NCI-H345 treated with DMSO at 0.1 percent for 48 hours (cell line): ENCODE measurements around the gene HSPB7.
"Not testable (repeated sequence)": the region's sequence is repeated elsewhere in the genome, so short reads cannot be mapped to it uniquely, and the experiment has no call there.

ENCODE experiments used
- DNase-seq: peaks from one replicate; lab custom pipeline; 2025; ENCODE audit not compliant: unreplicated experiment; lab: John Stamatoyannopoulos, UW

HSPB7 gene

GRCh38 chr1:15983275-15983674 lies 34.6 kb downstream of the HSPB7 start:
- DNase-seq = no peak

DNA sequence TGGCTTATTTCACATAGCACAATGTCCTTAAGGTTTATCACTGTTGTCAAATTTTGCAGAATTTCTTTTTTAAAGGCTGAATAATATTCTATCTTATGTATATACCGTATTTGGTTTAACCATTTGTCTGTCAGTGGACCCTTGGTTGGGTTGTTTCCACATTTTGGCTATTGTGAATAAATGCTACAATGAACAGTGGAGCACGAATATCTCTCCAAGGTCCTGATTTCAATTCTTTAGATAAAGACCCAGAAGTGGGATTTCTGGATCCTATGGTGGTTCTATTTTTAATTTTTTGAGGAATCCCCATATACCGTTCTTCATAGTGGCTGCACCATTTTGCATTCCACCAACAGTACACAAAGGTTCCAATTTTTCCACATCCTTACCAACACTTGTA lies 36.2 kb downstream of the HSPB7 start:
- DNase-seq = no peak

DNA sequence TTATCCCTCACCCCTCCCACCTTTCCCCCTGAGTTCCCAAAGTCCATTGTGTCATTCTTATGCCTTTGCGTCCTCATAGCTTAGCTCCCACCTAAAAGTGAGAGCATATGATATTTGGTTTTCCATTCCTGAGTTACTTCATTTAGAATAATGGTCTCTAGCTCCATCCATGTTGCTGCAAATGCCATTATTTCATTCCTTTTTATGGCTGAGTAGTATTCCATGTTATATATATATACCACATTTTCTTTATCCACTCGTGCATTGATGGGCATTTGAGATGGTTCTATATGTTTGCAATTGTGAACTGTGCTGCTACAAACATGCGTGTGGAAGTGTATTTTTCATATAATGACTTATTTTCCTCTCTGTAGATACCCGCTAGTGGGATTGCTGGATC lies 39.9 kb downstream of the HSPB7 start:
- DNase-seq = not testable (repeated sequence)

DNA sequence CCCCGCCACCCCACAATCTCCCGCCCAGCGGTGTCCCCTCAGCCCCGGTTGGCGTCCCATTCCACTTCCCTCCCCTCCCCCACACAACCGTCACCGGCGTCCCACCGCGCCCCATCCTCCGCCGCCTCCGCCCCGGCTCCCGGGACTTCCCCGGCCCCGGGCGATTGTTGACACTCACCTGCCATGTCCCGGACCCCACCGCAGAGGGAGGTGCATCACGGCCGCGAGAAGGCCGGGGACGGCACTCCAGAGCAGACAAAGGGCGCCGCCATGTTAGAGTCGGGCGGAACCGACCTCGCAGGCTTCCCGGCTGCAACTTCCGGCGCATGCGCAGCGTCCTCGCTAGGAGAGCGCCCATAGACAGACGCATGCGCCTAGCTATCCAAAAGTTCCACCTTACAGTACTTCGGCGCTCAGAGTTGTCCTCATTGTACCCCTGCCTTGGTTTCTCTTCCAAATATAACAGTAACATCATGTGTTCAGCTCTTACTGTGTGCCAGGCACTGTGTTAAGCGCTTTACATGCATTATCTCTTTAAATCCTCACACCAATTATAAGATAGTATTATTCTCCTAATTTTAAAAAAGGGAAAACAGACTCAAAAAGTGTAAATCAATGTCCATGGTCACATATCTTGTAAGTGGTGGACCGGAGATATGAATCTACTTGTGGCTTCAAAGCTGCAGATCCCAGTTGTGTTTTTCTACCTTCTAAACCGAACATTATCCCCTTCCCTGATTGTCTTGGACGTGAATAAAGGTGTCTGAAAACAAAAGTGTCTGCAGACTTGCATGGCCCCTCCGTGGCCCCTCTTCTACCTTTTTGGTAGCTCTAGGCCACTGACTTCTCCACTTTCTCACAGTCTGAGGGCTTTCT lies 41.8 kb downstream of the HSPB7 start, which contains the start of gene ZBTB17:
Gene ZBTB17 (minus strand): TSS at position 297 of the 876 bp plus-strand sequence. CDS start 27,606 bp downstream, outside the sequence.
- DNase-seq = peak; percentile 80

- DNase-seq = peak; percentile 8
These were observed 42.5 kb downstream of the HSPB7 start for GRCh38 chr1:15975358-15975804.

DNA sequence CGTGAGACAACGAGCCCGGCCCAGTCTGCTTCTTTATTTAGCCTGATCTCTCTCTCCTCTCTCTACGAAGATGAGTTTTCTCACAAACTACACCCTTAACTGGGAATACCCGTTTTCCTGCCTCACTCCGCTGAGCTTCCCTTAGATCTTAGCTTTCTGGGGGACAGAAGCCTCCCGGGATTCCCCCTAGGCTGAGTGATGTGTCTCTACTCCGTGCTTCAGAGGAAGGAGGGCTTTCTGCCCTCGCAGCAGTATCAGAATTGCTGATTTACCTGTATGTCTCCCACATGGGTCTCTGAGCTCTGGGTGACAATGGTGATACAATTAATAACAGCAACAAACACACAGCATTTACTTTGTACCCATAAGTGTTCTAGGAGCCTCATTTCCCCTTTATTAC lies 43.0 kb downstream of the HSPB7 start:
- no peak for DNase-seq

DNA sequence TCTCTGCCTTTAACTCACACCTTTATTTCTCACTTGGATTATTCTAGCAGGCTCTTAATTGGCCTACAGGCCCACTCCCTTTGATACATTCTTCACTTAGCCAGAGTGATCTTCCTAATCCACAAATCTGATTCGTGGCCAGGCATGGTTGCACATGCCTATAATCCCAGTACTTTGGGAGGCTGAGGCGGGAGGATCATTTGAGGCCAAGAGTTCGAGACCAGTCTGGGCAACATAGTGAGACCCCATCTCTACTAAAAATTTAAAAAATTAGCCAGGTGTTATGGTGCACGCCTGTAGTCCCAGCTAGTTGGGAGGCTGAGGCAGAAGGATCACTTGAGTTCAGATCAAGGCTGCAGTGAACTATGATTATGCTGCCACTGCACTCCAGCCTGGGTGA lies 44.1 kb downstream of the HSPB7 start:
- DNase-seq = no peak

DNA sequence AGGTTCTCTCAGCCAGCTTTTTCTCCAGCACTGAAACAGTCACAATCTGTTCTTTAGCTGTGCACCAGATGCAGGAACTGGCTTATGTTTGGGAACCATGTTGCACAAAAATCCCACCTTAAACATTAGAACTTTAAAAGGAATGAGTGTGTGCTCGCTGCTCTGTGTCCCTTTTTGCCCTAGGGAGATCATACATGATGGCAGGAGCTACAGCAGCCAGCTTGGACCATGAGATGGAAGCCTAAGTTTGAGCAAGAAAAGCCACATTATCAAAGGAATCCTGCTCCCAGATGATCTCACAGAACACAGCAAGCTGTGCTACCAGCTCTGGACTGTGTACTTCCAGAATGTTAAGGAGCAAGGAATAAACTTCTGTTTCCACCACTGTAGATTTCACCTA lies 45.4 kb downstream of the HSPB7 start:
- no peak for DNase-seq

DNA sequence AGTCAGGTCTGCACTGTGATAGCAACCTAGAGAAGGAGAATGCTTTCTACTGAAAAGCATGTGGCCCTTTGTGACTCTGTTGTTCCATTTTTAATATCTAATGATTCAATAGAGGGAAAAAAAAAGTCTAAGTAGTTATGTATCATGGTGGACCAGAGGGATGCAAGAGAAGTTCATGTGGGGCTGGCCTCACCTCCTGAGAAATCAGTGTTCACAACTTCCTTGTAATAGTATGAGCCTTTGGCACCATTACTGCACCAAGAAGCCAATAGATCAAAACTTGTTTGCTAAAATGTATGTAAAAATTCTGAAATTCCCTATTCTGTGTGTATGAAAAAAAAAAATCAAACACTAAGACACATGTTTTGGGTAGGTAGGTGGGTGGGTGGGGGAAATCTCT lies 46.9 kb downstream of the HSPB7 start:
- no peak for DNase-seq

GRCh38 chr1:15969321-15969880 lies 48.4 kb downstream of the HSPB7 start:
- DNase-seq = no peak

- no peak for DNase-seq
These were observed 49.7 kb downstream of the HSPB7 start for GRCh38 chr1:15968172-15968571.

- no peak for DNase-seq
These were observed 50.9 kb downstream of the HSPB7 start for GRCh38 chr1:15966956-15967344.

DNA sequence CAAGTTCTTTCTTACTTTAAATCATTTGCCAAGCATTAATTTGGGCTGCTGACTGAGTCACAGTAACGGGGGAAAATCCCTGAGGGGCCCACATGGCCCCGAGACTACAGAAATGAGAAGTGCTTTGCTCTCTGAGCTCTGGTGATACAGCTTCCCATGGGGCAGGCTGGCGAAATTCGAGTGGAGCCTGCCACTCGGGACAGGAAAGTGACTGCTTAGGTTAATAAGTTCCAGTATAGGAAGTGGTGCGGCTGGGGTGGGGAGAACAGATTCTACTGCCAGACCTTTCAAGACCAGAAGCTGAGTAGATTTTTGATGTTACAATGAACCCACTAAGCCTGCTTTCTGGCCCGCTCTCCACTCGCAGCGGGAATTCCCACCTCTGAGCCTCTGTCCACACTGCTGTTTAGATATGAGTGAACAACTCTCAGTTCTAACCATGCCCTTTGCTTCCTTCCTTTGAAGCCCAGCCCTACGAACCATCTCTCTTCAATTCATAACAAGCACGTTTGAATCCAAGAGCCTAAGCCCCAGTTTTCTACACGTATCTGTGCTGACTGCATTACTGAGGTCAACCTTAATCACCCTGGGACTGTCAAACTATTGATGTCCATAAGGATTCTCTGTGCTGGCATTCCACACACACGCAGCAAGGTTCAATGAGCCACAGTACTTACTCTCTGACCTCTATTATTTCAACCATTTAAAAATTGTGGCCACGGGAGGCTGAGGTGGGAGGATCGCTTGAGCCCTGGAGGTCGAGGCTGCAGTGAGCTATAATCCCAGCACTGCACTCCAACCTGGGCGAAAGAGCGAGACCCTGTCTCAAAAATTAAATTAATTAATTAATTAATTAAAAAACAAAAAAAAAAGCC lies 51.5 kb downstream of the HSPB7 start:
- no peak for DNase-seq

GRCh38 chr1:15965228-15965767 lies 52.5 kb downstream of the HSPB7 start:
- no peak for DNase-seq
